Natural killer cell (primary cell): ENCODE results near the gene UBE2Q1. TPM values are rescaled to one million over a fixed set of nuclear protein-coding genes. Genes with fewer than 3 reads are reported as not detected.
"Not testable (repeated sequence)": the region's sequence is repeated elsewhere in the genome, so short reads cannot be mapped to it uniquely, and the experiment has no call there.

ENCODE experiments used
- ATAC-seq, 3 donors: fragments of 150-1000 bp in 2 of 3; fragments of 200-7000 bp in 1 of 3; cut with Tn5 transposase; 1 replicate in 1 of 3; 2 replicates in 2 of 3; pipeline ENCODE4 v1.10.0; 2021; ENCODE audit warnings: mild to moderate bottlenecking in 2 of 3, moderate library complexity in 2 of 3
- DNase-seq, 2 donors: peaks; one replicate each; pipeline versions ENCODE4 v3.0.0 to v3.0.0-alpha.2; 2013 to 2021; ENCODE audit warnings: mixed read lengths in 1 of 2
- H3K27ac ChIP-seq: one replicate; pipeline ENCODE4 v1.5.1; 2013; ENCODE audit warnings: mild to moderate bottlenecking, low read length
- H3K27me3 ChIP-seq: one replicate; pipeline ENCODE4 v1.6.1; 2013; ENCODE audit warnings: low read length; ENCODE audit not compliant: control insufficient read depth, insufficient read depth
- H3K36me3 ChIP-seq: one replicate; pipeline ENCODE4 v1.6.1; 2013; ENCODE audit warnings: low read length; ENCODE audit not compliant: control insufficient read depth, insufficient read depth
- H3K4me1 ChIP-seq: one replicate; pipeline ENCODE4 v1.6.1; 2013; ENCODE audit warnings: low read length; ENCODE audit not compliant: control insufficient read depth, insufficient read depth
- H3K4me3 ChIP-seq: one replicate; pipeline ENCODE4 v1.5.1; 2013; ENCODE audit warnings: low read length
- H3K9me3 ChIP-seq: one replicate; pipeline ENCODE4 v1.6.1; 2013; ENCODE audit warnings: low read length; ENCODE audit not compliant: control insufficient read depth, insufficient read depth
- H3K27ac Mint-ChIP-seq, 2 donors: one replicate each; pipeline ENCODE4 v1.8.0; 2022; ENCODE audit warnings: mild to moderate bottlenecking in 2 of 2, mixed read lengths in 2 of 2, moderate library complexity in 1 of 2
- H3K27me3 Mint-ChIP-seq, 2 donors: one replicate each; pipeline ENCODE4 v1.8.0; 2022; ENCODE audit warnings: low read depth in 2 of 2, mixed read lengths in 2 of 2
- H3K36me3 Mint-ChIP-seq: one replicate; pipeline ENCODE4 v1.8.0; 2022; ENCODE audit warnings: mixed read lengths
- H3K4me1 Mint-ChIP-seq, 2 donors: one replicate each; pipeline ENCODE4 v1.8.0; 2022; ENCODE audit warnings: mixed read lengths in 2 of 2
- H3K4me3 Mint-ChIP-seq: one replicate; pipeline ENCODE4 v1.8.0; 2022; ENCODE audit warnings: mild to moderate bottlenecking, moderate library complexity, mixed read lengths
- H3K9me3 Mint-ChIP-seq, 2 donors: one replicate each; pipeline ENCODE4 v1.8.0; 2022; ENCODE audit warnings: mixed read lengths in 2 of 2
- WGBS: methylation state at CpG from one replicate; pipeline ENCODE4 v1.1.7; 2013; ENCODE audit warnings: missing lambda C conversion rate; ENCODE audit not compliant: insufficient coverage; 5-methylcytosine and 5-hydroxymethylcytosine counted together
- intact Hi-C: fragments of 100-400 bp; cut with micrococcal nuclease; formaldehyde crosslinking; loops from one replicate; pipeline ENCODE4 v1.14.2; 2022
- total RNA-seq, 4 donors: library from RNA; stranded (reverse); fragments of 120-200 nt in 1 of 4; gene quantifications; one replicate each; pipeline versions ENCODE4 v1.2.3 to v1.2.4, GENCODE V29; 2013 to 2022
- TF ChIP-seq, protein P1 (sequence below): fragments of 200-600 bp; IDR thresholded peaks from one replicate; pipeline ENCODE4 v1.8.0; 2022; ENCODE audit warnings: antibody characterized with exemption

Gene UBE2Q1
- total RNA-seq, 3 donors from 2014 or later (not counting 1 experiment from before 2014, with no cell fraction given): 100 to 137 (median 112) TPM

GRCh38 chr1:154536570-154536969 is 21.9 kb downstream of the UBE2Q1 start:
- peaks cover 20 to 23% of the 10 kb centered on the region in 2 donors for H3K27me3 Mint-ChIP-seq
- intact Hi-C loops: no loop called here
- TF ChIP-seq, protein P1, sequence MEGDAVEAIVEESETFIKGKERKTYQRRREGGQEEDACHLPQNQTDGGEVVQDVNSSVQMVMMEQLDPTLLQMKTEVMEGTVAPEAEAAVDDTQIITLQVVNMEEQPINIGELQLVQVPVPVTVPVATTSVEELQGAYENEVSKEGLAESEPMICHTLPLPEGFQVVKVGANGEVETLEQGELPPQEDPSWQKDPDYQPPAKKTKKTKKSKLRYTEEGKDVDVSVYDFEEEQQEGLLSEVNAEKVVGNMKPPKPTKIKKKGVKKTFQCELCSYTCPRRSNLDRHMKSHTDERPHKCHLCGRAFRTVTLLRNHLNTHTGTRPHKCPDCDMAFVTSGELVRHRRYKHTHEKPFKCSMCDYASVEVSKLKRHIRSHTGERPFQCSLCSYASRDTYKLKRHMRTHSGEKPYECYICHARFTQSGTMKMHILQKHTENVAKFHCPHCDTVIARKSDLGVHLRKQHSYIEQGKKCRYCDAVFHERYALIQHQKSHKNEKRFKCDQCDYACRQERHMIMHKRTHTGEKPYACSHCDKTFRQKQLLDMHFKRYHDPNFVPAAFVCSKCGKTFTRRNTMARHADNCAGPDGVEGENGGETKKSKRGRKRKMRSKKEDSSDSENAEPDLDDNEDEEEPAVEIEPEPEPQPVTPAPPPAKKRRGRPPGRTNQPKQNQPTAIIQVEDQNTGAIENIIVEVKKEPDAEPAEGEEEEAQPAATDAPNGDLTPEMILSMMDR: no peak

DNA sequence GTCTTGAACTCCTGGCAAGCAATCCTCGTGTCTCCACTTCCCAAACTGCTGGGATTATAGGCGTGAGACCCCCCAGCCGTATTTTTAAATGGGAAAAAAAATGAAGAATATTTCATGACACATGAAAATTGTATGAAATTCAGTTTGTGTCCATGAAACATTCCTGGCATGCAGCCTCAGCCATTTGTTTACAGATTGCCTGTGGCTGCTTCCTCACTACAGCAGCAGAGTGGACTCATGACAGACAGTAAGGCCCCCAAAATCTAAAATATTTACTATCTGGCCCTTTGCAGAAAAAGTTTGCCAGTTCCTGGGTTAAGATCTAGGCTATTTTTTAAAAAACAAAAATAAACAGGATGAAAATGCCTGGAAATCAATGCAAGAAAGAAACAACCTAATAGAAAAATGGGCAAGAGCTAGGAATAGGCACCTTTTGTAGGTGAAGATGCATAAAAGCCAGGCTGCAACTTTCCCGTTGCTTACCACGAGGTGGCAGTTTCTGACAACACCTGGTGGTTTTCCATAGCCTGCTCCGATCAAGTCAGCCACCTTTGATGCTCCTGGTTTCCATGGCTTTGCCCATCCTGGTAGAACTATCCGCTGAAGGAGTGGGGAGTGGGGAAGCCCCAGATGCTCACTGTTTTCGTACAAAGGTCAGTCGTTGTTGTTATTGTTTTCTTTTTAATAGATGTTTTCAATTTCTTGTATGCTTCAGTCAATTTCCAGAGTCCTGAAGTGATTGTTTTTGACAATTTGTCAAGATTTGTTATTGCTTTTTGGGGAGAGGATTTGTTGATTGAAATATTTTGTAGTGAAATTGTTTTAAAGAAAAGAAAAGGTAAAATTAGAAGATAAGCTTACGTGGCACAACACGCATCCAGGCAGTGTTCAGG is 24.3 kb downstream of the UBE2Q1 start:
- TF ChIP-seq, protein P1: no peak
- Histone ChIP-seq H3K4me1 (no peaks in the 10 kb centered on the region), H3K36me3 (no peaks in the 10 kb centered on the region), H3K27me3 (no peaks in the 10 kb centered on the region), H3K27ac (no peak overlapping the region), H3K9me3 (no peaks in the 10 kb centered on the region), H3K4me3 (no peak overlapping the region)
- intact Hi-C loops: no loop called here
- WGBS: 80% methylated on average over 11 of the region's 11 CpGs
- peaks cover 15 to 20% of the 10 kb centered on the region in 2 donors for H3K27me3 Mint-ChIP-seq
- H3K9me3 Mint-ChIP-seq: no peaks in the 10 kb centered on the region
- no peaks in the 10 kb centered on the region for H3K4me1 Mint-ChIP-seq
- no peak overlapping the region for H3K4me3 Mint-ChIP-seq
- ATAC-seq: no peak
- H3K36me3 Mint-ChIP-seq: no peaks in the 10 kb centered on the region
- no peak overlapping the region for H3K27ac Mint-ChIP-seq
- peak in 1 of 2 donors; percentile 23 for DNase-seq

More at GRCh38 chr1:154536570-154536969, 21.9 kb downstream of the UBE2Q1 start:
- Histone ChIP-seq H3K9me3 (no peaks in the 10 kb centered on the region), H3K4me1 (no peaks in the 10 kb centered on the region), H3K27ac (no peak overlapping the region), H3K27me3 (no peaks in the 10 kb centered on the region), H3K36me3 (no peaks in the 10 kb centered on the region), H3K4me3 (no peak overlapping the region)
- Mint-ChIP-seq H3K4me1 (no peaks in the 10 kb centered on the region), H3K36me3 (no peaks in the 10 kb centered on the region), H3K27ac (no peak overlapping the region), H3K9me3 (no peaks in the 10 kb centered on the region), H3K4me3 (no peak overlapping the region)
- WGBS: 80% methylated on average over 7 of the region's 7 CpGs
- DNase-seq: no peak
- ATAC-seq: no peak

- H3K9me3 Mint-ChIP-seq, H3K27me3 ChIP-seq, intact Hi-C loops: not testable (repeated sequence)
Measured at GRCh38 chr1:154531950-154532349, 26.5 kb downstream of the UBE2Q1 start.

GRCh38 chr1:154529308-154529707 is 29.2 kb downstream of the UBE2Q1 start:
- 95% methylated on average over 4 of the region's 6 CpGs for WGBS
- no peak for DNase-seq
- Histone ChIP-seq H3K4me1 (no peaks in the 10 kb centered on the region), H3K27ac (no peak overlapping the region), H3K27me3 (no peaks in the 10 kb centered on the region), H3K4me3 (no peak overlapping the region), H3K9me3 (no peaks in the 10 kb centered on the region), H3K36me3 (no peaks in the 10 kb centered on the region)
- intact Hi-C loops: no loop called here
- ATAC-seq: no peak
- TF ChIP-seq, protein P1: no peak
- Mint-ChIP-seq H3K4me3 (no peak overlapping the region), H3K27me3 (peaks cover under 1 to 3% of the 10 kb centered on the region in 2 donors), H3K36me3 (no peaks in the 10 kb centered on the region), H3K9me3 (no peaks in the 10 kb centered on the region), H3K4me1 (no peaks in the 10 kb centered on the region), H3K27ac (no peak overlapping the region)

More at GRCh38 chr1:154531950-154532349, 26.5 kb downstream of the UBE2Q1 start:
- not testable (repeated sequence) for H3K4me1 Mint-ChIP-seq, H3K4me3 Mint-ChIP-seq, ATAC-seq, DNase-seq, H3K36me3 Mint-ChIP-seq, H3K4me3 ChIP-seq, H3K27ac ChIP-seq, H3K36me3 ChIP-seq, H3K4me1 ChIP-seq, H3K9me3 ChIP-seq, H3K27ac Mint-ChIP-seq
- peaks cover 13 to 20% of the 10 kb centered on the region in 2 donors for H3K27me3 Mint-ChIP-seq
- WGBS: 96% methylated on average over 13 of the region's 13 CpGs
